Neutrophil (primary cell): Measurements from ENCODE around the gene C1QTNF5.

ENCODE experiments used
- H3K27ac ChIP-seq: fragments of 200-600 bp; sonication (generic); 2 replicates; pipeline ENCODE4 v1.5.1; 2016; ENCODE audit warnings: mild to moderate bottlenecking, moderate library complexity
- H3K27me3 ChIP-seq: fragments of 200-600 bp; sonication (generic); 2 replicates; pipeline ENCODE4 v1.6.0; 2016; ENCODE audit warnings: mild to moderate bottlenecking
- H3K36me3 ChIP-seq: fragments of 200-600 bp; sonication (generic); 2 replicates; pipeline ENCODE4 v1.5.1; 2017
- H3K4me1 ChIP-seq, 2 experiments: fragments of 200-600 bp in 1 of 2; sonication (generic) in 1 of 2; 1 replicate in 1 of 2; 2 replicates in 1 of 2; pipeline versions ENCODE4 v1.5.1 to v1.6.1; 2013 to 2016; ENCODE audit warnings: low read depth in 1 of 2, low read length in 1 of 2, mild to moderate bottlenecking in 1 of 2, moderate library complexity in 1 of 2; ENCODE audit not compliant: control insufficient read depth in 1 of 2, insufficient read depth in 1 of 2
- H3K4me3 ChIP-seq, 2 experiments: fragments of 200-600 bp in 1 of 2; sonication (generic) in 1 of 2; 1 replicate in 1 of 2; 2 replicates in 1 of 2; pipeline ENCODE4 v1.5.1; 2013 to 2016; ENCODE audit warnings: low read depth in 1 of 2, low read length in 1 of 2, mild to moderate bottlenecking in 1 of 2, moderate library complexity in 1 of 2
- H3K9me3 ChIP-seq: fragments of 200-600 bp; sonication (generic); 2 replicates; pipeline ENCODE4 v1.5.1; 2016
- TF ChIP-seq, protein P1 (sequence below): fragments of 200-600 bp; sonication (generic); IDR thresholded peaks from 2 replicates; pipeline ENCODE4 v1.5.1; 2016; ENCODE audit warnings: antibody characterized with exemption

Gene C1QTNF5

DNA sequence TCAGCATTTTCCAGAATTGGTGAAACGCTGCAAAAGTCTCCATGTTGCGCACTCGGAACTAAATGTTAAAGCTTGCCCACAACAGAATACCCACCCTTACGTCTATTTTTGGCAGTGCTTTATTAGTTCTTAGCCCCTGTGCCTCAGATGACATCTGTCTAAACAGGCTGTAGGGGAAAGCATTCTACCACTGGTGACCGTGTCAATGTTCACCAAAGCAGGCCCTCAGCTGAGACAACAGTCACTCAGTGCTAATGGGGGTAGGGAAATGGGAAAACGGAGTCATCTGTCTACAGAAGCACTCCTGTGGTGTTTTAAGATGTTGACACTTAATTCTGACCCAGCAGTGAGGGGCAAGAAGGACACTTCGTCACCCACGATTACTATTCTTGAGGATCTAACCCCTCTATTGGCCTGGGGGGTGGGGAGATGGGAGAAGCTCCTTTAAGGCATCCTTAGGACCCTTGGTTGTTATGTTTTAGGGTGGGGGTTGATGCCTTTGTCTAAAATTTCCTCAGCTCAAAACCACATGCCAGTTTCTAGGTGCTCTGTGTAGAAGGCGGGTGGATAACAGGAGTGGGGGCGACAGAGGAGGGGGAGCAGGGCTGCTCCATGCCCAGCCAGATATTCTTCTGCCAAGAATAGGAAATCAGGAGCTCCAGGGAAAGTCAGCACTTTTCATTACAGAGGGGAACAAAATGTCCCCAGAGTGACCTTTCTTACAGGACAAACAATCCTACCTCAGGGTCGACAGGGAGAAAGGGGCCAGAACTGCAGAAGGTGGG, 21.4 kb upstream of the C1QTNF5 start:
- Histone ChIP-seq H3K4me3 (no peak overlapping the region), H3K4me1 (peaks cover 7 to 14% of the 10 kb centered on the region in 2 experiments), H3K36me3 (no peaks in the 10 kb centered on the region), H3K27me3 (peaks cover 94% of the 10 kb centered on the region), H3K9me3 (no peaks in the 10 kb centered on the region), H3K27ac (no peak overlapping the region)
- TF ChIP-seq, protein P1, sequence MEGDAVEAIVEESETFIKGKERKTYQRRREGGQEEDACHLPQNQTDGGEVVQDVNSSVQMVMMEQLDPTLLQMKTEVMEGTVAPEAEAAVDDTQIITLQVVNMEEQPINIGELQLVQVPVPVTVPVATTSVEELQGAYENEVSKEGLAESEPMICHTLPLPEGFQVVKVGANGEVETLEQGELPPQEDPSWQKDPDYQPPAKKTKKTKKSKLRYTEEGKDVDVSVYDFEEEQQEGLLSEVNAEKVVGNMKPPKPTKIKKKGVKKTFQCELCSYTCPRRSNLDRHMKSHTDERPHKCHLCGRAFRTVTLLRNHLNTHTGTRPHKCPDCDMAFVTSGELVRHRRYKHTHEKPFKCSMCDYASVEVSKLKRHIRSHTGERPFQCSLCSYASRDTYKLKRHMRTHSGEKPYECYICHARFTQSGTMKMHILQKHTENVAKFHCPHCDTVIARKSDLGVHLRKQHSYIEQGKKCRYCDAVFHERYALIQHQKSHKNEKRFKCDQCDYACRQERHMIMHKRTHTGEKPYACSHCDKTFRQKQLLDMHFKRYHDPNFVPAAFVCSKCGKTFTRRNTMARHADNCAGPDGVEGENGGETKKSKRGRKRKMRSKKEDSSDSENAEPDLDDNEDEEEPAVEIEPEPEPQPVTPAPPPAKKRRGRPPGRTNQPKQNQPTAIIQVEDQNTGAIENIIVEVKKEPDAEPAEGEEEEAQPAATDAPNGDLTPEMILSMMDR = no peak

- Histone ChIP-seq H3K27me3 (peaks cover 94% of the 10 kb centered on the region), H3K36me3 (no peaks in the 10 kb centered on the region), H3K4me3 (no peak overlapping the region), H3K9me3 (no peaks in the 10 kb centered on the region), H3K27ac (no peak overlapping the region), H3K4me1 (peaks cover 12 to 22% of the 10 kb centered on the region in 2 experiments)
- TF ChIP-seq, protein P1 = no peak
Measured at GRCh38 chr11:119361056-119361787, 20.5 kb upstream of the C1QTNF5 start.

DNA sequence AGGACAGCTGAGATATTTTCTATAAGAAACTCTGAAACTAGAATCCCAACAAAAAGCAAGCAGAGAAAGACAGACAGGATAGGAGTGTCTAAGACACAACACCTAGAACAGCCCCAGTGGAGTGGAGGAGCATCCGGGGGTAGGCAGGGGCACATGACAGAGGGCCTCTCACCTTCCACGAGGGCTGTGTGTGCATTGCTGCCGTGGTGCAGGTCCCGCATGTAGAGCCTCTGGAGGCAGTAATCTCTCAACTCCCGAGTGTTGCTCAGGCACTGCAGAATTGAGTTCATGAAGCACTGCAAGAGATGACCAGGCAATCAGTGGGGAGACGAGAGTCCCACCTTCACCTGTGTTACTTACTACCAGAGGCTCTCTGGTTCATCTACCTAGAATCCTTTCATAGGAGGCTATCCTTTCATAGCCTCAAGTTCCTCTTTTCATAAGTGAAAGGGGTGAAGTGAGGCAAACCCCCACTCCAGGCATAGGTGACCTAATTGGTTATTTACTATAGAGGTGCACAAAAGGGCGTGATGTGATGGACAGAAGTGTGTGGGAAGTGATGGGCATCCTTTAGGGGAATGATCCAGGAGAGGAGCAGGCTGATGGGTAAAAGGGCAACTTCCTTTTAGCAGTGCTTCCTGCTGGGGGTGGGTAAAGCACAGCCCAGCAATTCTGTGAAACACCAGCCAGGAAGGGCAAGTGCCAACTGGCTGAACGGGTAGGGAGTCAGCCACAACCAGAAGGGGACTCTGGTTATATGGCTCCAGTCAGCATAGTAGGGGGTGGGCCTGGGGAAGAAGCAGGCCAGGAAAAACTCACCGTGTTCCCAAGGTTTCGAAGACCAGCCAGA, 18.9 kb upstream of the C1QTNF5 start:
- H3K4me1 ChIP-seq = peaks cover 14 to 24% of the 10 kb centered on the region in 2 experiments
- H3K4me3 ChIP-seq = no peak overlapping the region
- no peak overlapping the region for H3K27ac ChIP-seq
- TF ChIP-seq, protein P1 = no peak
- H3K27me3 ChIP-seq = peaks cover 94% of the 10 kb centered on the region
- H3K9me3 ChIP-seq = no peaks in the 10 kb centered on the region
- H3K36me3 ChIP-seq = no peaks in the 10 kb centered on the region

DNA sequence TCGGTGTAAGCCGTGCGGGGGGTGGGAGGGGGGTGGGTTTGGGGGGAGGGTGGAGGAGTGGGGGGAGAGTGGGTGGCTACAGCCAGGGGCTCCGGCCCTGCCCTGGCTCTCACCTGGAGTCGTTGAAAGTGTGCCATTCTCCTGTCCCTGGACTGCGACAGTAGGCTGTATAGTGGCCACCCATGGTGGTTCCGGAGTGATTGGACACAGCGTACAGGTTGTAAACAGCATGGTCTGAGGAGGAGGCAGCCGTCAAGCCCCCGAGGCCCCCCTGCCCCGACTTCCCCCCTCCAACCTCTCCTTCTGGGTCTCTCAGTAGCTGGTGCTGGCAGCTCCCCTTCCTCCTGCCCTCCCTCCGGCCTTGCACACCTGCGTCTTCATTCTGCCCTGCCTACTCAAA, 16.4 kb upstream of the C1QTNF5 start:
- H3K27me3 ChIP-seq = peaks cover 89% of the 10 kb centered on the region
- H3K36me3 ChIP-seq = no peaks in the 10 kb centered on the region
- no peaks in the 10 kb centered on the region for H3K9me3 ChIP-seq
- peak overlapping the region in 1 of 2 experiments; percentile 74 for H3K4me3 ChIP-seq
- TF ChIP-seq, protein P1 = no peak
- no peak overlapping the region for H3K27ac ChIP-seq
- peaks cover 8 to 10% of the 10 kb centered on the region in 2 experiments for H3K4me1 ChIP-seq

DNA sequence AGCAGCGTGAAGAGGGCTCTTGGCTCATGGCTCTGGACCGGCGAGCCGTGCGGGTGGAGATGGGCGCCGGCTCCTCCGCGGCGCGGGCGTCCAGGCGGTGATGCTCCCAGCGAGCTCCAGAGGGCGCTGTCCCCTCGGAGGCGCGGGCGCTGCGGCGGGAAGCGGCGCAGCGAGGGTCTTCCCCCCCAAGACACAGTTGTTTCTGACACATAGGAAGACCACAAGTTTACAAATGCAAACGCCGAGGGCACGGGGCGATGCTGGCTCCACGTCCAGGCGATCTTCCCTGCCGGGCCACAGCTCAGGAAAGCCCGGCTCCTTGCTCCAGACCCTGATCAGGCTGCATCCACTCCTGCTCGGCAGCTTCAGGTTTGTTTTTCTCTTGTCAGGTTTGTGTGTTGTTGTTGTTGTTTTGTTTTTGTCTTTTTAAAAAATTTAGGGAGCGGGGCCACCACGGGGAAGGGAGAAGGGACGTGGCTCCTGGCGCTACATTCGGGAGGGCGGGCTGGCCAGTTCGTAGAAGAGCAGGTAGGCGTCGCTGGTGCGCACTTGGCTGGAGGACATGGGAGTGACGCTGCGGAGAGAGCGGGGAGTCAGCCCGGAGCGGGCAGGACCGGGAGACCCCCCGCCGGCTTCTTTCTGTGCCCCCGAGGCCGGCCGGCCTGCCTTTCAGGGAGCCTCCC, 15.8 kb upstream of the C1QTNF5 start:
- Histone ChIP-seq H3K4me3 (peak overlapping the region; percentile 71 to 74), H3K36me3 (no peaks in the 10 kb centered on the region), H3K4me1 (peaks cover 8 to 10% of the 10 kb centered on the region in 2 experiments), H3K27ac (no peak overlapping the region), H3K9me3 (no peaks in the 10 kb centered on the region), H3K27me3 (peaks cover 89% of the 10 kb centered on the region)
- TF ChIP-seq, protein P1 = peak; percentile 84
